Central memory CD8-positive, alpha-beta T cell (primary cell): Measurements from ENCODE around the gene GIPC3.
"Not testable (repeated sequence)": the region's sequence is repeated elsewhere in the genome, so short reads cannot be mapped to it uniquely, and the experiment has no call there.

Source experiments
- ATAC-seq: fragments of 150-1000 bp; cut with Tn5 transposase; replicated peaks from 2 replicates; pipeline ENCODE4 v1.10.0; 2022; ENCODE audit warnings: mild to moderate bottlenecking, moderate FRiP score, moderate number of reproducible peaks; ENCODE audit not compliant: poor library complexity, severe bottlenecking; ENCODE audit errors: extremely low read depth
- DNase-seq, 2 donors: peaks; one replicate each; pipeline ENCODE4 v3.0.0; 2021; ENCODE audit warnings: low spot score in 2 of 2
- H3K27ac Mint-ChIP-seq: one replicate; pipeline ENCODE4 v1.8.0; 2022; ENCODE audit warnings: low read depth, mild to moderate bottlenecking, moderate library complexity, mixed read lengths
- H3K27me3 Mint-ChIP-seq: one replicate; pipeline ENCODE4 v1.8.0; 2022; ENCODE audit warnings: mixed read lengths
- H3K36me3 Mint-ChIP-seq: one replicate; pipeline ENCODE4 v1.8.0; 2022; ENCODE audit warnings: mild to moderate bottlenecking, moderate library complexity, mixed read lengths; ENCODE audit not compliant: insufficient read depth
- H3K4me1 Mint-ChIP-seq: one replicate; pipeline ENCODE4 v1.8.0; 2022; ENCODE audit warnings: mixed read lengths
- H3K4me3 Mint-ChIP-seq: one replicate; pipeline ENCODE4 v1.8.0; 2022; ENCODE audit warnings: mild to moderate bottlenecking, moderate library complexity, mixed read lengths
- H3K9me3 Mint-ChIP-seq: one replicate; pipeline ENCODE4 v1.8.0; 2022; ENCODE audit warnings: mixed read lengths

The GIPC3 gene

GRCh38 chr19:3556423-3556977 lies 28.8 kb upstream of the GIPC3 start:
- ATAC-seq (no peak), DNase-seq (no peak)
- peak overlapping the region; percentile 99 for H3K27ac Mint-ChIP-seq
- H3K27me3 Mint-ChIP-seq: no peaks in the 10 kb centered on the region
- peaks cover 40% of the 10 kb centered on the region for H3K4me1 Mint-ChIP-seq
- peak overlapping the region; percentile 92 for H3K4me3 Mint-ChIP-seq
- peaks cover 25% of the 10 kb centered on the region for H3K36me3 Mint-ChIP-seq
- H3K9me3 Mint-ChIP-seq: no peaks in the 10 kb centered on the region

DNA sequence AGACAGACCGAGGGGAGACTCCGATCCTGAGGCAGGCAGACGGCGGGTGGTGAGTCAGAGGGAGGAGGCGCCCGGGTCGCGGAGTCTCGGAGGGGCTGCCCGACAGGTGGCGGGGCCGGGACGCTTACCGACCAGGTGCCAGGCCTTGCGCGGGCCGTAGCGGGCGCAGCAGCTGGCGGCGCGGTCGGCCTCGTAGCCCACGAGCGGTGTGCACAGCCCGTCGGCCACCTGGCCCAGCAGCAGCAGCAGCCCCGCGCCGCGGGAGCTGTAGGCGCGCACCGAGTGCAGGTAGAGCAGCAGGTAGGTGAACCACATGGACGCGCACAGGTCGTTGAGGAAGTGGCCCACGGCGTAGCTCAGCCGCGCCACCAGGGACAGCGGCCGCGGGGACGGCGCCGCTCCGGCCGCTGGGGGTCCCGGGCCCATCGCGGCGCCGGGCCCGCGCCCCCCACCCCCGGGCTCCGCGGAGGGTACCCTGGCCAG lies 28.3 kb upstream of the GIPC3 start:
- H3K9me3 Mint-ChIP-seq: no peaks in the 10 kb centered on the region
- ATAC-seq (peak; percentile 27), DNase-seq (peak; percentile 30 to 40)
- no peaks in the 10 kb centered on the region for H3K27me3 Mint-ChIP-seq
- peaks cover 22% of the 10 kb centered on the region for H3K36me3 Mint-ChIP-seq
- peaks cover 35% of the 10 kb centered on the region for H3K4me1 Mint-ChIP-seq
- peak overlapping the region; percentile 92 for H3K4me3 Mint-ChIP-seq
- peak overlapping the region; percentile 99 for H3K27ac Mint-ChIP-seq

- Mint-ChIP-seq H3K27ac (peak within 1 kb of the TSS; percentile 99), H3K27me3 (no peaks in the 10 kb centered on the region), H3K36me3 (peaks cover 20% of the 10 kb centered on the region), H3K4me1 (peaks cover 35% of the 10 kb centered on the region), H3K9me3 (no peaks in the 10 kb centered on the region), H3K4me3 (peak within 1 kb of the TSS; percentile 92)
- DNase-seq (peak; percentile 89 to 90), ATAC-seq (peak; percentile 91)
These were observed 27.6 kb upstream of the GIPC3 start, which contains the start of gene MFSD12 for GRCh38 chr19:3557461-3558248. Gene MFSD12 (minus strand): TSS chr19:3557586. CDS start chr19:3557403, 183 bp downstream.

GRCh38 chr19:3563709-3564524 lies 21.4 kb upstream of the GIPC3 start:
- H3K9me3 Mint-ChIP-seq: no peaks in the 10 kb centered on the region
- no peaks in the 10 kb centered on the region for H3K27me3 Mint-ChIP-seq
- H3K4me3 Mint-ChIP-seq: no peak overlapping the region
- no peak overlapping the region for H3K27ac Mint-ChIP-seq
- DNase-seq (no peak), ATAC-seq (no peak)
- H3K36me3 Mint-ChIP-seq: peaks cover 2% of the 10 kb centered on the region
- H3K4me1 Mint-ChIP-seq: no peaks in the 10 kb centered on the region

DNA sequence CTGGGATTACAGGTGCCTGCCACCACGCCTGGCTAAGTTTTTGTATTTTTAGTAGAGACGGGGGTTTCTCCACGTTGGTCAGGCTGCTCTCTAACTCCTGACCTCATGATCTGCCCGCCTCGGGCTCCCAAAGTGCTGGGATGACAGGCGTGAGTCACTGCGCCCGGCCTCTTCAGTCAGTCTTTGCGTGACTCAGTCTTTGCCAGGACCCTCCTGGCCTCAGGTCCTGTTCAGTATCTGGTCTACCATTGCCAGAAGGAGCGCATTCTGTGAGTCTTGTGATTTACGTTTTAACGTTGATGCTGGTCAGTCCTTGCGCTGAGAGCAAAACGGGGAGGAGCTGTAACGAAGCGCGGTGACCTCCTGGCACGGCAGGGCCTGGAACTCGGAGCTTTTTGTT lies 20.1 kb upstream of the GIPC3 start:
- no peaks in the 10 kb centered on the region for H3K9me3 Mint-ChIP-seq
- no peak for DNase-seq
- H3K27ac Mint-ChIP-seq: no peak overlapping the region

DNA sequence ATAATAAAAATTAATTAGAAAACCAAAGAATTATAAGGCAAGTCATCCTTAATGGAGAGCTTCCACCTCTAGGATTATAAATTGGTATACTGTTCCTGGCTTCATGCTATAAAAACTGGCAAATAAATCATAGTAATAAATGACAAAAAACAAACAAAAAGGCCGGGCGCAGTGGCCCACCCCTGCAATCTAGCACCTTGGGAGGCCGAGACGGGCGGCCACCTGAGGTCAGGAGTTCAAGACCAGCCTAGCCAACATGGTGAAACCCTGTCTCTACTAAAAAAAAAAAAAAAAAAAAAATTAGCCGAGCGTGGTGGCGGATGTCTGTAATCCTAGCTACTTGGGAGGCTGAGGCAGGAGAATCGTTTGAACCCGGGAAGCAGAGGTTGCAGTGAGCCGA lies 15.2 kb upstream of the GIPC3 start:
- H3K27ac Mint-ChIP-seq, ATAC-seq, H3K27me3 Mint-ChIP-seq, H3K4me3 Mint-ChIP-seq, H3K4me1 Mint-ChIP-seq, H3K36me3 Mint-ChIP-seq, H3K9me3 Mint-ChIP-seq, DNase-seq: not testable (repeated sequence)

More for the DNA sequence above, 20.1 kb upstream of the GIPC3 start:
- Mint-ChIP-seq H3K4me3 (no peak overlapping the region), H3K36me3 (peaks cover 2% of the 10 kb centered on the region), H3K27me3 (no peaks in the 10 kb centered on the region), H3K4me1 (no peaks in the 10 kb centered on the region)
- ATAC-seq: no peak

- Mint-ChIP-seq H3K4me1 (no peaks in the 10 kb centered on the region), H3K9me3 (no peaks in the 10 kb centered on the region), H3K4me3 (no peak overlapping the region), H3K27me3 (no peaks in the 10 kb centered on the region), H3K36me3 (peaks cover 8% of the 10 kb centered on the region), H3K27ac (no peak overlapping the region)
- DNase-seq (no peak), ATAC-seq (no peak)
These were observed 14.7 kb upstream of the GIPC3 start for GRCh38 chr19:3570606-3571011.

GRCh38 chr19:3572132-3572854 lies 13.0 kb upstream of the GIPC3 start:
- no peak overlapping the region for H3K27ac Mint-ChIP-seq
- no peaks in the 10 kb centered on the region for H3K27me3 Mint-ChIP-seq
- H3K9me3 Mint-ChIP-seq: no peaks in the 10 kb centered on the region
- peak; percentile 99 for ATAC-seq
- peak overlapping the region; percentile 77 for H3K4me3 Mint-ChIP-seq
- peaks cover 8% of the 10 kb centered on the region for H3K36me3 Mint-ChIP-seq
- H3K4me1 Mint-ChIP-seq: no peaks in the 10 kb centered on the region
- peak; percentile 94 to 98 for DNase-seq

GRCh38 chr19:3572855-3573161 lies 12.5 kb upstream of the GIPC3 start, which contains the start of gene HMG20B:
Gene HMG20B (plus strand): TSS chr19:3572944. CDS start chr19:3573310, 366 bp downstream.
- H3K4me1 Mint-ChIP-seq: no peaks in the 10 kb centered on the region
- H3K27ac Mint-ChIP-seq: peak within 1 kb of the TSS; percentile 38
- peak within 1 kb of the TSS; percentile 77 for H3K4me3 Mint-ChIP-seq
- ATAC-seq (no peak), DNase-seq (no peak)
- no peaks in the 10 kb centered on the region for H3K27me3 Mint-ChIP-seq
- peaks cover 8% of the 10 kb centered on the region for H3K36me3 Mint-ChIP-seq
- H3K9me3 Mint-ChIP-seq: no peaks in the 10 kb centered on the region

- Mint-ChIP-seq H3K36me3 (peaks cover 8% of the 10 kb centered on the region), H3K27ac (peak overlapping the region; percentile 38), H3K9me3 (no peaks in the 10 kb centered on the region), H3K27me3 (no peaks in the 10 kb centered on the region), H3K4me1 (no peaks in the 10 kb centered on the region), H3K4me3 (peak overlapping the region; percentile 77)
- ATAC-seq (peak; percentile 2), DNase-seq (peak in 1 of 2 donors; percentile 31)
These were observed 12.0 kb upstream of the GIPC3 start for GRCh38 chr19:3573162-3573857.

DNA sequence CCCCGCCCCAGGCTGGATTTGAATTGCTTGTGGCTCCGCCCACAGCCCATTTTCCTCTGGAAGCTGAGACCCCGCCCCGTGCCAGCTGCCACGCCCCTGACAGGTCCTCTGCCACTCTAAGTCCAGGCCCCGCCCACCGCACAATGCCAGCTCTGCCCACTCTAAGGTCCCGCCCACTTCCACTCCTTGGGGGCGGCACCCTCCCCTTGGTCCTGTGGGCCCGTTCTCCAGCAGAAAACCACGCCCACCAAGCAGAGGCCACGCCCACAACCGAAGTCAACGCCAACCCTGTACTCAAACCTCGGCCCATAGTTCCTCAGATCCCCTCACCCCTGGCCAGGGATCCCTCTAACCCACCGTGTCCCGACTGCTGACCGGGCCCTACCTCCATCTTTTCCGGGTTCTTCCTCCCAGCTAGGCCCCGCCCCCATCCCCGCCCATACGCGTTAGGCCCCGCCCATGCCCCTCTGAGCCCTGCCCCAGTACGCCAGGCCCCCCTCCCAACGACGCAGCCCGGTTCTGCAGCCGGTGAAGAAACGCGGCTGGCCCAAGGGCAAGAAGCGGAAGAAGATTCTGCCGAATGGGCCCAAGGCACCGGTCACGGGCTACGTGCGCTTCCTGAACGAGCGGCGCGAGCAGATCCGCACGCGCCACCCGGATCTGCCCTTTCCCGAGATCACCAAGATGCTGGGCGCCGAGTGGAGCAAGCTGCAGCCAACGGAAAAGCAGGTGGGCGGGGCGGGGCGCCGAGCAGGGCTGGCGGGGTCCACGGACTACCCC lies 11.2 kb upstream of the GIPC3 start:
- no peak for ATAC-seq

More for the DNA sequence above, 11.2 kb upstream of the GIPC3 start:
- Mint-ChIP-seq H3K36me3 (peaks cover 8% of the 10 kb centered on the region), H3K4me3 (peak overlapping the region; percentile 77), H3K4me1 (no peaks in the 10 kb centered on the region), H3K27me3 (no peaks in the 10 kb centered on the region), H3K27ac (peak overlapping the region; percentile 38), H3K9me3 (no peaks in the 10 kb centered on the region)
- DNase-seq: peak; percentile 69 to 70
